Stimulated activated CD8-positive, alpha-beta memory T cell treated with anti-CD3 and anti-CD28 coated beads, Interleukin-12 subunit alpha, Interleukin-12 subunit beta, amount 100 ng/mL, for 24 hours (primary cell): ENCODE data around the gene GTF2F2.

ENCODE experiments used
- DNase-seq: peaks from one replicate; pipeline ENCODE4 v3.0.0-alpha.2; 2020; ENCODE audit errors: extremely low read depth

GTF2F2 gene, protein sequence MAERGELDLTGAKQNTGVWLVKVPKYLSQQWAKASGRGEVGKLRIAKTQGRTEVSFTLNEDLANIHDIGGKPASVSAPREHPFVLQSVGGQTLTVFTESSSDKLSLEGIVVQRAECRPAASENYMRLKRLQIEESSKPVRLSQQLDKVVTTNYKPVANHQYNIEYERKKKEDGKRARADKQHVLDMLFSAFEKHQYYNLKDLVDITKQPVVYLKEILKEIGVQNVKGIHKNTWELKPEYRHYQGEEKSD

DNA sequence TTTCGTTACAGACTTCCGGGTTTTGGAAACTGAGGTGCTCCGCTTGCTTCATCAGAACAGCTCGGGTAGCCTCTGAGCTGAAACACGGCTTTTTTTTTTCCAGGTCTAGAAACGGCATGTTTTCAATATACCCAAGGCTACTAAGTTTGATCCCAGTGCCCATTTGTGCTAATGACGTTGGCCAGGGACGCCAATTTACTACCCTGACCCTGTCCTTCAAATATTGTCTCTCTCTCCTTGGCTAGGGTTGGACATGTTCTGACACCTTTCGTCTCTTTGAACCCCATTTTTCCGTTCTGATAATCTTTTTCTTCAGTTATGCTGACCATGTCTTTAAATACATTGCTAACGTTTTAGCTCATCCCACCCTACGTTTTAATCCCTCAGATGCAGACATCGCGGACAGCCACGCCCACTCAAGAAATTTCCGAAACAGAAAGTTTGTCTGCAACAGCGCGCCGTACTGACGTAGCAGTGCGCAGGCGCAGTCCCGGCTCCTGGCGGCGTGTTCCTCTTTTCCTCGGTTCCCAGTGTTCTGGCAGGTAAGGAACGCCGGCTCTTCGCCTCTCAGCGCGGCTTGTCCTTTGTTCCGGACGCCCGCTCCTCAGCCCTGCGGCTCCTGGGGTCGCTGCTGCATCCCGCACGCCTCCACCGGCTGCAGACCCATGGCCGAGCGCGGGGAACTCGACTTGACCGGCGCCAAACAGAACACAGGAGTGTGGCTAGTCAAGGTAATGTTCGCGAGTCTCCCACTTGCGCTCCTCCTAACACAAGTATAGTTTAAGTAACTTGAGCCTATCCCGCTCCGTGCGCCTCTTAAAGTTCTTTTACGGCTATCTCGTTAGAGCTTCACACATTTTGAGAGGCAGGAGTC, at the start of gene GTF2F2:
TSS of gene GTF2F2 (plus strand) at position 520 of the 874 bp plus-strand sequence. CDS start at position 666, 146 bp downstream.
- DNase-seq = peak; percentile 71

DNA sequence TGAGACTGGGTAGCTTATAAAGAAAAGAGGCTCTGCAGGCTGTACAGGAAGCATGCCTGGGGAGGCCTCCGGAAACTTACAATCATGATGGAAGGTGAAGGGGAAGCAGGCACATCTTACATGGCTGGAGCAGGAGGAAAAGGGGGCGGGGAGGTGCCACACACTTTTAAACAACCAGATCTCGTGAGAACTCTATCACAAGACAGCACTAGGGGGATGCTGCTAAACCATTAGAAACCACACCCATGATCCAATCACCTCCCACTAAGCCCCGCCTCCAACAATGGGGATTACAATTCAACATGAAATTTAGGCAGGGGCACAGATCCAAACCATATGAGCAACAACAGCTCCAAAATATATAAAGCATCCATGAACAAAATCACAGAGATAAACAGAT, 46.5 kb upstream of the GTF2F2 start:
- no peak for DNase-seq

DNA sequence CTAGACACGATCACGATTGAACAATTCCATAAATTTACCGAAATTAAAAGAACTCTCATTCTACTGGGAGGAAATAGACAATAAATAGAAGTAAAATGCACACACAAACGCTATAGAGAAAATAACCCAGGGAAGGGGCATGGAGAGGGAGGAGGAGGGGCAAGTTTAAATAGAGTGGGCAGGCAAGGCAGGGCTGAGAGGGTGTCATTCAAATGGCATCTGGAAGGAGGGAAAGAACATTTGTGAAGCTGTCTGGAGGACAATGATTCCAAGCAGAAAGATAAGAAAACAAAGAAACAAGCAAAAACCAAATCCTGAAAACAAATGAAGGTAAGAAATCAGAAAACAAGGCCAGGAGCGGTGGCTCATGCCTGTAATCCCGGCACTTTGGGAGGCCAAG, 45.6 kb upstream of the GTF2F2 start:
- DNase-seq = no peak

DNA sequence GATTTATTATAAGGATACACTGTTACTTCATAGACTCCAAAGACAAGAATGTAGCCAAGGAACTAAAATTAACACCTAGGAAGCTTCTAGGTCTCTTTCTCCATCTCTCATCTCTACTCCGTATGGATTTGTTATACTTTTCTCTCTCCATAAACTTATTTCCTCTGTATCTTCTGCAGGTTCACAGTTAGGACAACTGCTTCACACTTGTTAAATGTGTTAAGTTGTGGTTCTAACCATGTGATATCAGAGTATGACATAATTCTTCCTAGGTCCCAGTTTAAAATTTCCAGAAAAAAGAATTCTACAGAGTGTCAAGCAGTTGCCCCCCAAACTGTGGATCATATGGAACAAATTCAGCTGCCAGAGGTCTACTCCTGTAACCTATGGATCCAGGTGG, 42.3 kb upstream of the GTF2F2 start:
- no peak for DNase-seq

DNA sequence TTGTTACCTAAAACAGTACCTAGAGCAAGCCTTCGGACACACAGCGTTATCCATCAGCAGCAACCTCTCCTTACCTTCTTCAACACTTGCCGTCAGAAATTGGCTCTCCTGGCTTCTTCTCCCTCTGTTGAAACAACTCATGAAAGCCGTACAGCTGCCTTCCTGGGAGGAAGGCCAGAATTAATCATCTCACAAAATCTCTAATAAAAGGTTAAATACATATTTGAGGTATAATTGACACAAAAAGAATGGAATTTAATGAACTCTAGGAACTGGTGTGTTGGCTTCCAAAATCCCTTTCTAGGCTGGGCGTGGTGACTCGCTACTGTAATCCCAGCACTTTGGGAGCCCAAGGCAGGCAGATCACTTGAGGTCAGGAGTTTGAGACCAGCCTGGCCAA, 37.3 kb upstream of the GTF2F2 start:
- DNase-seq = no peak

DNA sequence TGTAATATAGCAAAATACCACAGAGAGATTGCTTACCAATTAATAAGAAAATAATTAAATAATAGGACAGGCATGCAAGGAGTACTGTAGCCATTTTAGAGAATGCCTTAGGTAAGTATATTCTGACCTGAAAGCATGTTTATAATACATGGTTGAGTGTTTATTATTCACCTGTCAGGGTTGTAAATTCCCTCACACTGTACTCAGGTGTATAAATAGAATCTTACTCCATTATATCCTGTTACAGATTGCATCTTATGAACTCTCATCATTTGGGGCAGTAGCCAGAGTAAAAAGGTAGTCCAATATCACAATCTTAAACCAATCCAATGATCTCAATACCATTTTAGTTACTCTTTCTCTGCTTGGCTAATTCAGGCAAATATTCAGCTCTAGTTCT, 35.8 kb upstream of the GTF2F2 start:
- no peak for DNase-seq

DNA sequence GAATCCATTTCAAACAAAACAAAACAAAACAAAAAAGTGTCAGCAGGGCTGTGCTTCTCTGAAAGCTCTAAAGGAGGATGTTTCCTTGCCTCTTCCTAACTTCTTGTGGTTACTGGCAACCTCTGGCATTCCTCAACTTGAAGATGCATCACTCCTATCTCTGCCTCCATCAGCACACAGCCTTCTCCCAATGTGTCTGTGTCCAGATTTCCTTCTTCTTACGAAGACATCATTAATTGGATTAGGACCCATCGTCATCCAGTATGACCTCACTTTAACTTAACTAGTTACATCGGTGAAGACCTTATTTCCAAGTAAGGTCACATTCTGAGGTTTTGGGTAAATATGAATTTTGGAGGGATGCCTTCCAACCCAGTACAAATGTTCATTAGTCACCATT, 33.8 kb upstream of the GTF2F2 start:
- DNase-seq = no peak

DNA sequence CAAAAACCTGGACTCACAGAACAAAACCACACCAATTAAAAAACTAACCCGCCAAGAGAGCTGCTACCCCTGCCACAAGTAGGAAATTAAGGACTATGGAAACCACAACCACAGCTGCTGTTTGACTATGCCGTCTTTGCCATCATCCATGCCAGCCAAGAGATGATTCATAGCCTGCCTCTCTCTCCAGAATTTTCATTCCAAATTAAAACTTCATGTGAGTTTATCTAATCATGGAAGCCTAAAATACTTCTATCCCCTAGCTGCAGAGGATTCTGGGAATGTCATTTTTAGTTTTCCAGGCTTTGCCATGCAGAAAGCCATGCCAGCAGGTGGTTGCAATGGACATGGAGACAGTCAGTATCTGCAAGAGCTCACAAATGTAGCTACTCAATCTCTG, 27.6 kb upstream of the GTF2F2 start:
- DNase-seq = no peak

DNA sequence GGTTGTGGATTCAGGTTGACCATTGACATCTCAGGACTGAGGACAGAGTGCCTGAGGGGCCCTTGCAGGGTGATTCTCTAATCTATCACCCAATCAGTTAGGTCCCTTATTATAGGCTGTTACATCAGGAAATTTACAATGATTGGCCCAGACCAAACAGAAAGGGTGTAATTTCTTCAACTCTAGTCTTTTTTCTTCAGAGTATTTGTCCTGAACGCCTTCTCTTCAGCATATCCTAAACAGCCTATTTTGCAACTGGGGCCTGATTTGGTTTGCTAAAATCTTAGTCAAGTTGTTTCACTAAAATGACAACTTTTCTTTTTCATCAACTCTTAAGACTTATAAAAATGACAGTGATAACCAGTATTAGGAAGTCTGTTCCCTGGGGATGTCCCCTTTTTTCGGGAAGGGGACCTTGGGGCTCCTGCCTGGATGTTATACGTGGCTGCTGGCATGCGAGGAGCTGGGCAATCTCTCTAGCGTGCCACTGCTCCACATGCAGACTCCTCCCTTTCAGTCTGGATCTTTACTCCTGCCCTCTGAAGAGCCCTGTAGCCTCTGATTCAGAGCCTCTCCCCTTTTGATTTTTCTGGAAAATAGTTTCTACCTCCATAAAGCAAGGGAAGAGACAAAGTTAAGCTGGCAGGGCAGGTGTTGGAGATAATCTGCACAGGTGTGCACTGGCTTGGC, 19.6 kb upstream of the GTF2F2 start:
- no peak for DNase-seq

DNA sequence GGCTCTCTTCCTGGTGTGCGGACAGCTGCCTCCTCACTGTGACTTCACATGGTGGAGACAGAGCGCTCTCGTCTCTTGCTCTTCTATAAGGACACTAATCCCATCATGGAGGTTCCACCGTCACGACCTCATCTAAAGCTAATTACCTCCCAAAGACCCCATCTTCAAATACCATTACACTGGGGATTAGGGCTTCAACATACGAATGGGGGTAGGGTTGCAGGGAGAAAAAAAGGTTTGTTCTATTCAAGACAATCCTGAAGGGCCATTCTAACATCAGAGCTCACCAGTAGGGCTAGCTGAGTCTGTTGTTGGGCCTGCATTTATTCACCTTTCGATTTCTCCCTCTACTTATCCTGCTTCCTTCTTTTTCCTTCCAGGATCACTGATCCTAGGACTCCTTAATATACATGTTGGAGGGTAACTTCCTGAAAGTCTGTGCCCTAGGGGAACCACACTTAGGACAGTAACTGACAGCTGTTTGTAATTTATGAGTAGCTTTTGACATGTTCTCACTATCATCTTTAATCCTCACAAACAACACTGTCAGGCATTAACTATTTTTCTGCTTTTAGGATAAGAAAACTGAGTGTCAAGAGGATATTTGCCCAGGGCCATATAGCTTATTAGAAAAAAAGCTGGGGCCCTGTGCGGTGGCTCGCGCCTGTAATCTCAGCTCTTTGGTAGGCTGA, 18.8 kb upstream of the GTF2F2 start:
- DNase-seq = no peak

DNA sequence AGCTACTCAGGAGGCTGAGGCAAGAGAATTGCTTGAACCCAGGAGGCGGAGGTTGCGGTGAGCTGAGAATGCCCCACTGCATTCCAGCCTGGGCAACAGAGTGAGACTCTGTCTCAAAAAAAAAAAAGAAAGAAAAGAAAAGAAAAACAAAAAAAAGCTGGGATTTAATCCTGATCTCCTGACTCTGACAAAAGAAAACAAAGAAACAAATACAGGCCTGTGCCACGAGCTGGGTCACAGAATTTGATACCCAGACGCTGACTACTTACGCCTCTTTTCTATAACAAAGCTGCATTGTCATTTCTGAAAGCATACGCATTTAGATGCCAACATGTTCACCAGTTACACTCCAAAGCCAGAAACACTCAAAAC, 18.2 kb upstream of the GTF2F2 start:
- no peak for DNase-seq

DNA sequence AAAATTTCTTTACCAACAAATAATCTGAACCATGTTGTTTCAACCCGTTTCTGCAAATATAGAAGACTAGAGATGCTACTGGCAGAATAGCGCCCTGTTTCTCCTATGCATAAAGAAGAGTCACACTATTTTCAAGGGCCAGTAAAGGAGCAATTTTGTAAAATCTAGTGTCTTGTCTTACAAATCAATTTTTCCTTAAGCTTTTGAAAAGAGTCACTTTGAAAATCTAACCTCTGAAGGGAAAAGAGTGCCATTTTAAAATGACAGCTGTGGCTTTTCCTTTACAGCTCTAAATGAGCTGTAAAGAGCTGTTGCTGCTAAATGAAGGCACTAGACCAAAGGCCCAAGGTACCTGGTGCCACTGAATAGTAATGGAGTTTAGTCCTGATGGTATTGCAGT, 16.9 kb upstream of the GTF2F2 start:
- no peak for DNase-seq

DNA sequence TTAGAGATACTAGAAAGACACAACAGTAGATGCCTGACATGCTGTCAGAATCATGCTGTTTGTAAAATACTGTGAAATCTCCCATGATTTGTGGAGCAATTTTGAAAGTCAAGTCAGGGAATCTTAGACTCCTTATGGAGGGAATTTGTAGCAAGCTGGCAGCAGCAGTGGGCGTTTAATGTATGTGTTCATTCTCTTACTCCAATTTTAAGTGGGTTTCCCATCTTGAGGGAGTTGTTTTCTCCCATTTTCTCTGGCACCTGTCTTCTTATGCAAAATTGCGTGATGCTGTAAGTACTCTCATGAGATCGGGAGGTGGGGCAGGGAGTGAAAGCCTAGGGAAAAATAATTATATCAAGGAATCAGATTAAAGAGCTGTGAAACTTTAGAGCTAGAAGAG, 16.0 kb upstream of the GTF2F2 start:
- no peak for DNase-seq

DNA sequence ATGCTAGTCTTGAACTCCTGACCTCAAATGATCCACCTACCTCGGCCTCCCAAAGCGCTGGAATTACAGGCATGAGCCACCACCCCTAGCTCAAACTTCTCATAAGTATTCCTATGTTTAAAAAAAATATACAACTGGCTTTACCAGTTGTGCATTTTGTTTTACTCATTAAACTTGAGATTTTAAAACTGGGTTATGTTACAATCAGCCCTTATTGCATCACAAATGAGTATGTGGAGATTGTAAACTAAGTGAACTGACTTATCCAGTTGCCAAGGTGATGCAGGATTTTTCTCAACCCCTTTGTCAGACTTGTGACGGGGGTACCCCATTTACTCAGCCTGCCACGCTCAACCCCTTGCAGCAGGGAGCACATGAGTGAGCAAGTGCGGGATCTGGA, 14.4 kb upstream of the GTF2F2 start:
- no peak for DNase-seq

DNA sequence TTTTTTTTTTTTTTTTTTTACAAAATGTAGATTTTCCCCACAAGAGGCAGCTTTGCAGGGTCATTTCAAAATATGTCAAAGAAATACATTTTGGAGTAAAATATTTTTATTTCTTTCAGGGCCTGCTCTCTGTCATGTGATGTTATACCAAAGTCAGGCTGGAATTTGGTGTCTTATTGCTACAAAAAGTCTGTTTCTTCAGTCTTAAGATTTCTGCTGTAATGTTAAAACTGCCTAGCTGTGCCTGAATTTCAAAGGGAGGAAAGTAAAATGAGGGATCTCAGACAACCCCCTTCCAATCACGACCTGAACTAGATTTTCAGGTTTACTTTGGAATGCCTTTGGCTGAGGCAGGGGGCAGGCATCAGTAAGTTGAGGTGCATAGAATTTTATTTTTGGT, 12.8 kb upstream of the GTF2F2 start:
- DNase-seq = no peak

DNA sequence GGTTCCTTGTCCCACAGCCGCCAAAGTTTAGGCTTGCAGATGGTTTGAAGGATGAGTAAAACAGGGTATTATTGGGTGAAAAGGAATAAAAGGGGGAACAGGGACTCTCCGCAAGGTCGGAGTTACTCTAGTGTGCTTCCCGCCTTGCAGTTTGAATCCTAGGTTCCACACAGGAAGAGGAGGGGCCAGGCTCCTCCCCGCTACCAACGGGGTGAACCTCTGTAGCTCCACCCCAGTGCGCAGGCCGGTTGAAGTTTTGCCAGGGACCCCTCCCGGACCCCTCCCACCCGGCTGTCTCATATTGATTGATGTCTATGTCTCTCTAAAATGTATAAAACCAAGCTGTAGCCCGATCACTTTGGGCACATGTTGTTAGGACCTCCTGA, 11.6 kb upstream of the GTF2F2 start:
- no peak for DNase-seq

DNA sequence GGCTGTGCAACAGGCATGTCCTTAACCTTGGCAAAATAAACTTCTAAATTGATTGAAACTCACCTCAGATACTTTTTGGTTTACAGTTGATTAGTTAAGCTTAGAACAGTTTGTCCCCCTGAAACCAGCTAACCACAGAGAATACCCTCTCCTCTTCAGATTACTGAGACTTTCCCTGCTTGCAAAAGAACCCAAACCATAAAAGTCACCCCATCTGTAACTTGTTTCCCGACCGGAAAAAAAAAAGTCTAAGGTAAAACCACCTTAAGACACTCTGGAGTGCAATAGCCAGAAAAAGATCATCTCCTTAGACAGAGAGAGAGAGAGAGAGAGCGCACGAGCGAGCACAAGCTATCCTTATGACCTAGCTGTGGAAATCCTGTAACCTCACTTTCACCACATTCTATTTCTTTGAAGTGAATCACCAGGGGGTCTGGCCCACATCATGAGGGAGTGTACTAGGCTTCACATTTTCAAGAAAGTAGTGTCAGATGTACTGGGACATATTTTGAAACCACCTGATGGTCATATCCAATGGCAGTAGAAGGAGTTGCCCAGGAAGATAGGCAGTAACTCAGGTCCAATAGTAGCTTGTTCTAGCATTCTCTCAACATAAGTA, 11.1 kb upstream of the GTF2F2 start:
- DNase-seq = no peak

DNA sequence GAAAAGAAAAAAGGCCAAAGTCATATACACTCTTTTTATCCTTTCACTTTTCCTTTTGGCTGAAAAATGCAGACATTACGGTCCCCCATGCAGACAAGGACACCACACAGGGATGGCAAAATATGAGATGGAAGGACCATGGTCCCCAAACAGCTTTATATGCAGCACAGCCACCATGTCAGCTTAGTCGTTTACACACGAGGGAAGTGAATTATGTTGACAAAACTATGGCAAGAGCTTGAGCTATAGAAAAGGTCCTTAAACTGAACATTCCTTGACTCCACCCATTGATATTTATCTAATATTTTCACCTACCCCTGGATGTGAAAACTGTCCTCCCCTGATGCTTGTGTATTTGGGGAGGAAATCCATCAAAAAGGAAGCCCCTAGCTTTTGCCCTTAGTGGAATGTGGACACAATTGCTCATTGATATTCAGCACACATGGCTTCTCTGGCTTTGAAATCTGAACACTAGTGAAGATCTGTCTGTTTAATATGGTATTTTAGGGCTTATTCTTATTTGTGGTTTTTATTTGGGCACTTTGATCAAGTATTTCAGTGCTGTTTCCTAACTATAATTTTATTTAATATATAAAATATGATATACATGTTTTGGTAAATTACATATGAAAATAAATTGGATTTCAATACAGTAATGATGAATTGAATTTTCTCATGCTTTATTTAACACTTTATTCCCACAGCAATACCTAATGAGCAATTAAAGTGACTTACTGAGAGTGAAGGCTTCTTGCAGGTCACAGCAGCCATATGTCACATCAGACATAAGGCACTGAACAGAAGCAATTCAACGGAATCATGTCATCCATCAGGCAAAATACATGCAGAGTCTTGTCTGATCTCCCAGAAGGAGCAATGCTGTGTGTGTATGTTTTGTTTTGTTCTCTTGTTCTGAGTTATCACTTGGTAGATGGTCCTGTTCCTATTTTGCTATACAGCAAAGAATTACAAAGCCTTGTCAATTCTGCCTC, 6.8 kb upstream of the GTF2F2 start:
- no peak for DNase-seq

DNA sequence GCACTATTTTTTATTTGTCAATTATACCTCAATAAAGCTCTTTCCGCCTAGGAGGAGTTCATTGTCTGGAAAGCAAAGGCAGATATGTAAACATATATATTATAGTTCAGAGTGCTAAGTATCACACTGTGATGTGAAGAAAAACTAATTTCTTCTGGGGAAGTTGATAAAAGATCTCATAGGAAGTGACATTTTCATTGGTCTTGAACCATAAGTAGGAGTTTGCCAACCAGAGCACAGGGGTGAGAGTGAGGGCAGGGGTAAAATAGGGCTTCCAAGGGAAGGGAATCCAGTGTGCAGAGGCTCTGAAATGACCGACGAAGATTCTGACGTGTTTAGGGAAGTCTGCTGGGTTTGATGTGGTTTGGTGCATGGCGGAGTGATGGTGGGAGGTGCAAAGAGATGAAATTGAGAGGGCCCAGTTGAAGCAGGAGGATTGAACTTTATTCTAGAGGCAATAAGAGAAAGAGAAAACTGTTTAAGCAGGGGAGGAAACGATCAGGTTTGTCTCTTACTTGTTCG, 780 bp upstream of the GTF2F2 start:
- DNase-seq = no peak
